NCI-H128 (cell line): Measurements from ENCODE around the gene CARM1.
"Not testable (repeated sequence)": the region's sequence is repeated elsewhere in the genome, so short reads cannot be mapped to it uniquely, and the experiment has no call there.

Source experiments
- DNase-seq: peaks from one replicate; lab custom pipeline; 2025; ENCODE audit not compliant: unreplicated experiment; lab: John Stamatoyannopoulos, UW

The CARM1 gene

DNA sequence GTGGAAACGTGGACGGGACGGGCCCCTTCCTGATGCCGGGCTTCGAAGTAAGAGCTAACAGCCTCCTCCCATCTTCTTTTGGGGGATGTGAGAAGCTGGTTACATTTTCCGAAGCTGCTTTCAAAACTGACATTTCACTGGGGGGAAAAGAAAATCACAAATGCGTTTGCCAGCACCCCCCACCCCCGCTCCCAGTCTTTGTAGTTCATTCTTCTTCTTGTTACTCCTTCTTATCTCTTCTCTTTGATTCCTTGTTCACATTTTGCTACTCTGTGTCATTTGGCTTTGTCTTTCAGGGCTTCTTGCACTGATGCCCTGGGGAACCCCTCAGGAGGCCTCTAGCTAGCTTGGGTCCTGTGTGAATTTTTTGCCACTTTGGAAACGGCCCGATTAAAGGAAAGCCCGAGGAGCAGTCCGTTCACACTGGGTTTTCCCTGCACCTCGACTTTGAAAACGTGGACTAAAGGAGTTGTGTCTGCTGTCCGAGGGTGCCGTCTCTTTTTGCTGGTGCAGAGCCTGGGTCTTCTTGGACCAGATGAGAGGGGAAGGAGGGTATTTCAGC, 1.3 kb downstream of the CARM1 start:
- DNase-seq = no peak

DNA sequence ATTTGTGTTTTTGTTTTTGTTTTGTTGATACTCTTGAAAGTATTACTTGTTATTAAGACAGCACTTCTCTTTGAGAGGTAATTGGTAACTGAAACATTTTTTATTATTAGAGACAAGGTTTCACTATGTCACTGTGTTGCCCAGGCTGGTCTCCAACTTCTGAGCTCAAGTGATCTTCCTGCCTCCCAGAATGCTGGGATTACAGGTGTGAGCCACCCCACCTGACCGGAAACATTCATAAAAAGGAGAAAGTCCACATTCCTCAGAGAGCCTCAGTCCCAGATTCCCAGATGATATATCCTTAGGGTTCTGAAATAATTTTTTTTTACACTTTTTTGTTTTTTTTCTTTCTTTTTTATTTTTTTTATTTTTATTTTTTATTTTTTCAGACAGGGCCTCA, 2.7 kb downstream of the CARM1 start:
- no peak for DNase-seq

DNA sequence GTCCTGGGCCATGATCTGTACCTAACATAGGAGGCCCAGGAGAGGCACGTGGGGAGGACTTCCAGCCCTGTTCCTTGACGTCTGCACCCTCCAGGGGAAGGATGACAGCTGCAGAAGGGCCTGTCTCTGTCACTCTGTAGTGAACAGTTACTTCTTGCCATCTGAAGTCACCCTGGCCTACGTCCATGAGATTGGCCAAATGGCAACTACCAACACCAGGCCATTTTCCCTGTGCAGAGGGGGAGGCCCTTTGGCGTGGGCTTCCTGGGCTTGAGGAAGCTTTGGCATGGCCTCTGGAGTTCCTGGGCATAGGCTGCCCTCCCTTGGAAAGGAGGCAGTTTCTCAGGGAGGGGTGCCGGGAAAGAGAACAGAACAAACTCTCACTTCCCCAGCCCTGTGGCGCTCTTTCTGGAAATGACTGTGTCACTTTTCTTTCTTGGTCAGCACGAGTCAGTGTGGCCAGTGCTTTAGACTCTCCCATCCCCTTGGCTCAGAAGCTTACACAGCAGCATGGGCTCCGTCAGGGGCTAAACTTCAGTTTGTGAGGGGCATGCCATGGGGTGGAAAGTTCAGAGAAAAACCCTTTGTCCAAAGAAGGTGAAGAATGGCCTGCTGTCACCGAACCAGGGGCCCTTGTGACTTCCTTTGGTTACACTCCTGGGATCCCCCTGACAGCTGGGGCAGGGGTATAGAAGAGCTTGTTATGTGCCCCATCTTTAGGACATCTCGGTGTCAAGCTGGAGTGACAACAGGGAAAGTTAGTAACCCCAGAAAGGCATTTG, 5.3 kb downstream of the CARM1 start:
- DNase-seq = no peak

DNA sequence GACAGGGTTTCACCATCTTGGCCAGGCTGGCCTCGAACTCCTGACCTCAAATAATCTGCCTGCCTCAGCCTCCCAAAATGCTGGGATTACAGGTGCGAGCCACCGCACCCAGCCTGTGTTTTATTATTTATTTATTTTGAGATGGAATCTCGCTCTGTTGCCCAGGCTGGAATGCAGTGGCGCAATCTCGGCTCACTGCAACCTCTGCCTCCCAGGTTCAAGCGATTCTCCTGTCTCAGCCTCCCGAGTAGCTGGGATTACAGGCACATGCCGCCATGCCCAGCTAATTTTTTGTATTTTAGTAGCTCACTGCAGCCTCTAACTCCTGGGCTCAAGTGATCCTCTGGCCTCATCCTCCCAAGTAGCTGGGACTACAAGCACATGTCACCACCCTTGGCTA, 6.3 kb downstream of the CARM1 start:
- not testable (repeated sequence) for DNase-seq

DNA sequence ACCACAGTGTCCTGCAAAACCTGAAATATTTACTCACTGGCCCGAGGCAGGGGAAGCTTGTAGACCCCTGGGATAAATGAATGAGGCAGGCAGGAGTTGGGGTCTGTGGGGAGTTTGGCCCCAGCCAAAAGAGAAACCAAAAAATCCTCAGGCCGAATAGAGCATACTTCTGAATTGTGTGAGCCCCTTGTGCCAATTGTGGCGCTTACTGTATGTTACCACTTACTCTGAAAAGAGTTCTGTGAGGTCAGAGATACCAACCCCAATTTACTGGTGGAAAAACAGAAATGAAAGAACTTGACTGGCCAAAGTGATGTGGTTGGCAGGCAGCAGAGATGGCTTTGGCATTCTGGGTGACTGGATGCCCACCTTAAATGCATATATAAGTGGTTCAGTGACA, 6.9 kb downstream of the CARM1 start:
- no peak for DNase-seq

DNA sequence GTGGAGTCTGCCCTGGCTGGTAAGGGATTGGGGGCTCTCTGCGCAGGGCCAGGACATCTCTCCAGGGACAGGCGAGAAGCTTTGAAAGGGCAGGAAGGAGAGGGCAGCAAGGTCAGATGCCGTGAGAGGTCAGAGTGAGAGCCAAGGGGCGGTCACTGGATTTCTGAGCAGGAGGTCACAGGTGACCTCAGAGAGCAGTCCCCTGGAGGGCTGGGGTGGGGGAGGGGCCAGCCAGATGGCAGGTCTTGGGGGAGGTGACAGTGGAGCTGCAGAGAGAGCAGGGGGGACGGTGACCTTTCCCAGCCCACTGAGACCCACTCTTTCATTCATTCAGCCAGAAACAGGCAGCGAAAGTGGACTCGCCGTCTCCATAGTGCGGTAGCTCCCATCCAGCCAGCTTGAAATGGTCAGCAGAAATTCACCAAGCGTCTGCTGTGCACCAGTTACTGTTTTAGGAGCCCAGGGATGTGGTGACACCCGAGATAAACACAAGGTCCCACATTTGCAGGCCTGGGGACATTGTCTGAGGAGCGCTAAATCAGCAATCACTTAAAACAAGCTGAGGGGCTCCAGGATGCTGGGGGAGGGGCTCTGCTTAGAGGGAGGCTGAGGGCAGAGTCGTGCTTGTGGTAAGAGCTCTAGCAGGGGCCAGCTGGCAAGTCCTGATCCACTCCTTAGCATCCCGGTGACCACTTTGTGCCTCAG, 10.2 kb downstream of the CARM1 start:
- DNase-seq = no peak

DNA sequence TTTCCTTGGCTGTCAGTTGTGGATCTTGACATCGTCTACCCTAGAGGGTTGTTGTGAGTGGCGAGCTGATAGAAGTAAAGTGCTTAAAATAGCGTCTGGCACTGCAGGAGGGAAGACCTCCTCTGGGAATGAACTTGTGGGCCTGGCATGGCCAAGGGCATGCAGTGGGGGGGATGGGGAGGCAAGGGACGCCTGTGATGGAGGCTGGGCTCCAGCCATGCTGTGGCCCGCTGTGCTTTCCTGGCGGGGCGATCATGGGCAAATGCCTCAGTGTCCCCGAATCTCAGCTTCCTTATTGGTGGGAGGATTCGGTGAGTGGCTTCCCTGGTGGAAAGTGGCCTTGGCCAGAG, 10.7 kb downstream of the CARM1 start:
- no peak for DNase-seq

DNA sequence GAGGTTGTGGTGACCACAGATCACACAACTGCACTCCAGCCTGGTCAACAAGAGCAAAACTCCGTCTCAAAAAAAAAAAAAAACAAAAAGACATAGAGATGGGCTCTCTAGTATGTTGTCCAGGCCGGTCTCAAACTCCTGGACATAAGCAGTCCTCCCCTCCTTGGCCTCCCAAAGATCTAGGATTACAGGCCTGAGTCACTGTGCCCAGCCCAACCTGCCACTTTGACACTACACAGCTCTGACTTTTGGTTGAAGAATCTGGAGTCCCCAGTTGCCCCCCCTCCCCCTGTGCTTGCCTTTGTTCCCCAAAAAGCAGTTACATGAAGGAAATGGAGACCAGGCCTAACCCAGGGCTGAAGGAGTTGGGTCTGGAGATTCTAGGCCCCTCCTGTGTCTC, 12.9 kb downstream of the CARM1 start:
- no peak for DNase-seq

DNA sequence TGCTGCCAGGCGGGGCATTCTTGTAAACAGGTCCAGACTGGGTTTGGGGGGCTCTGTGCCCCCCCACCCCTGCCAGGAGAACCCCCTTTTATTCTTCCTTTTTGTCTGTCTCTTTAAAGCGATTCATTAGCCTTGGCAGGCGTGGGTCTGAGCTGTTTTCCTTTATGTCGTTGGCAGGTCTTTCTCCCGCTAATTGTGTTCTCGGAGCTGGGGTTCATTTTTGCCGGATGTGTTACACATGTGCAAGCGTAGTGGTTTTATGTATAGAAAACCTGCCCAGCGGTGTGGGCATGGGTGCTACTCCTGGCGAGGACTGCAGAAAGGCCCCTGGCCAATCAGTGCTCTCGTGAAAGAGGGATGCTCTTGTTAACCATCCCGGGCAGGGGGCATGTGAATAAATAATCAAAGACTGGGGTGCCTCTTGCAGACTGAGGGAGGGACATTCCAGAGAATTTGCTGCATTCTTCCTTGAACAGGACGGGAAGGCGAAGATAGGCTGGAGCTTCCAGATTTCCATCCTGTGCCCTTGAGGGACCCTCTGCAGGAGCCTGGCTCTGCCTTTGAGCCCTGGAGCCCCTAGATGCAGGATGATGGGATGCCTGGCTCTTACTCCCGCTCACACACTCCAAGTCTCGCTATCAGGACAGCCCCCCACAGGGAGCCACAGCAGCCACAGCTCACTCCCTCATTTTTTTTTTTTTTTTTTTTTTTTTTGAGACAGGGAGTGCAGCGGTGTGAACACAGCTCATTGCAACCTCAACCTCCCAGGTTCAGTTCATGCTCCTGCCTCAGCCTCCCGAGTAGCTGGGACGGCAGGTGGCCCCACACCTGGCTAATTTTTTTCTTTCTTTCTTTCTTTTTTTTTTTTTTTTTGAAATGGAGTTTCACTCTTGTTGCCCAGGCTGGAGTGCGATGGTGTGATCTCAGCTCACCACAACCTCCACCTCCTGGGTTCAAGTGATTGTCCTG, 14.1 kb downstream of the CARM1 start:
- no peak for DNase-seq

DNA sequence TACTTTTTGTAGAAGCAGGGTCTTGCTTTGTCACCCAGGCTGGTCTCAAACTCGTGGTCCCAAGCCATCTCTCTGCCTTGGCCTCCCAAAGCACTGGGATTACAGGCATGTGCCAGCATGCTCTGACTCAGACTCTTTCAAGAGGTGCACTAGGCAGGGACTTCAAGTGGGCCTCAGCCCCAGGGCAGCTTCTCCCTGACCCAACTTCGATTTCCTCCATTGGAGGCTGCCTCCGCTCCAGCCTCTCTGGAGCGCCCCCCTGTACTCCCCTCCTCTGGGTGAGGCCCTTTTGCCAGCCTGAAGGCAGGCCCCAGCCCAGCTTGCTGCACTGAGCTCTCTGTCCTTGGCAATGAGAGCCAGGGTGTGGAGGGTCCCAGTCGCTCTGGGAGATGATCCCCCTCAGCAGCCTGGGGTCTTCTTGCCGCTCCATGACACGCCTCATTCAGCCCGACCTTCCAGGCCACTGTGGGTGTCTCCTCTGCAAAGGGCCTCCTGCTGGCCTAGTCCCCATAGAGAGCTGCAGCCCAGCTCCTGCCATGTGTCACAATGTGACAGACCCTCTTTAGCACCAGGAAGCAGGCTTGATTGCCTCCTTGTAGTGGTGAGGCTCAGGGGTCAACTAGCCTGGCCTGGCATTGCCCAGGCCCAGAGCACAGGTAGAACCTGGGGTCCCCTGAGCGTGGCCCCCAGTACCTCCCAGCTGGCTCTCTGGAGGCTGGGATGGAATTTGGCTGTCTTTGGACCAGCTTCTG, 16.4 kb downstream of the CARM1 start:
- no peak for DNase-seq

DNA sequence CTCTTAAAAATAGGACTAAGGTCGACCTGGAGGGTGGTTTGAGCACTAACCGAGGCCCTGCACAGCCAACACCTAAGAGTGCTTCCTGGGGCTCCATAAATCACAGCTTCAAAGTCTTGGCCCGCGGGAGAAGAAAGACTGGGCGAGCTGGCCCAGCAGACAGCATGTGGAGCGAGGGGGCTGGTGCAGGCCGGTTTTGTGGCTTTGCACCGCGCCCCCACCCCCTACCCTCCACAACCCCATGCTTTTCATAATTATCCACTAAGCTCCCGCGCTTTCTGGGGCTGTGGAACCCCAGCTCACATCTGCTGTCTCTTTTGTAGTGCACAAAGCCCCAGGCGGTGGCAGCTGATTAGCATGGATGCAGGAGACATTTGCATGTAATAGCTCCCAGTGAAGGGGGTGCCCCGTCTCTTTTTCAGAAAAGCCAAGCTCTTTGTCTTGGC, 17.1 kb downstream of the CARM1 start:
- no peak for DNase-seq

DNA sequence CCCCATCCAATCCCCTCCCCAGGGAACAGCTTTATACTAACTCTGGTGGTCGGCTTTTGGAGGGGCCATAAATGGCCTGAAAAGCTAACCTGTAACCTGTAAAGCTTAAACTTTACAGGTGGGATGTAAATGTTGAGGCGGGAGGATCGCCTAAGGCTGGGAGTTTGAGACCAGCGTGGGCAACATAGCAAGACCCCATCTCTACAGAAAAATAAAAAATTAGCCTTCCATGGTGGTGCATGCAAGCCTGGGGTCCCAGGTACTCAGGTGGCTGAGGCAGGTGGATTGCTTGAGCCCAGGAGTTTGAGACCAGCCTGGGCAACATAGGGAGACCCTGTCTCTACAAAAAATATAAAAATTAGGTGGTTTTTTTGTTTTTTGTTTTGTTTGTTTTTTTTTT, 18.5 kb downstream of the CARM1 start:
- no peak for DNase-seq

DNA sequence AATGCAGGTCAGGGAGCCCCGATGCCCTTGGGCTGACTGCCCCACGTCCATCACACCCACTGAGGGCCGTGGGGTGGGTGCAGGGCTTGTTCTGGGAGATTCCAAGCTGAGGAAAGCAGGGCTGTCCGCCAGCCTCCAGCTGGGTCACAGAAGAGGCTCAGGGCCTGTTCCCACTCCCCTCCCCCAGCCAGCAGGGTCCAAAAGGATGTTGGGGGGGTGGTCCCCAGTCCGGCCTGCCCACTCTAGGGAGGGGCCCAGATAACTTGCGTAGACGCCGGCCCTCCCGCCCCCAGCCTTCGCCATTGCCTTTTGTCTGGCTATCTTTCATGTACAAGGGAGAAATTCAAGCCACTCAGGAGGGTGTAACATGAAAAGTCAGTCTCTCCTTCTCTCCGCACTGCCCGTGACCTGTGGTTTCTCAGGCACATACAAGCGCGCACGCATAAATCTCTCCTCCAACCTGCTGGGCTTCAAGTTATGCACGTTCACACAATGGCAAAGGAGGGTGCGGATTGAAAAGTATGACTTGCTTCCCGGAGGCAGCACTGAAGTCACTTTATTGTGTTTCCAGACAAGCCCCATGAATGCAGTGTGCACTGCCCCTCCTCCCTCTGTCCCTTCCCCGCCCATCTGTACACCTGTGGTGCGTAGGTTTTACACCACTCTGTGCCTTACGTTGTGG, 20.2 kb downstream of the CARM1 start:
- DNase-seq = peak; percentile 44

DNA sequence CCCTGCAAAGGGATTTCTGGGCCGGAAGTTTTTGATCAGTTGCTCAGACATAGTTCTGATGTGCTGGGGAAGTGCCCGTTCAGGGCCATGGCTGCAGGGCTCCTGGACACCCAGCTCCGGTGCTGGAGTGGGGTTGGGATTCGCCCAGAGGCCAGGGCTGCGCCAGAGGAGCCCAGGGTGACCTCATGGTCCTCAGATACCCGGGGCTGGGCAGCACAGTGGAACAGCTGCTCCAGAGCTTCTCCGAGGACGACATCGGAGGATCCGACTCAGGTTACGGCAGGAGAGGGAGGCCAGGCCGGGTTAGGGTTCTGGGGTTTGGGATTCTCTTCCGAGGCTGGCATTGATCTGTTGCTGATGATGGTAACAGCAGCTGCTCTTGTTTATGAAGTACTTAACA, 20.9 kb downstream of the CARM1 start:
- DNase-seq = no peak

DNA sequence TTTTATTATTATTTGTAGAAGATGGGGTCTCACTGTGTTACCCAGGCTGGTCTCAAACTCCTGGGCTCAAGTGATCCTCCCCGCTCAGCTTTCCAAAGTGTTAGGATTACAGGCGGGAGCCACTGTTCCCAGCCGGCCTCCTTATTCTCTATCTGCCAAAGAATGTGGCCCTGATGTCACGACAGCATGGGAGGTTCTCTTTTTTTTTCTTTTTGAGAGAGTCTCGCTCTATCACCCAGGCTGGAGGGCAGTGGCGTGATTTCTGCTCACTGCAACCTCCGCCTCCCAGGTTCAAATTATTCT, 23.5 kb downstream of the CARM1 start:
- DNase-seq = no peak

DNA sequence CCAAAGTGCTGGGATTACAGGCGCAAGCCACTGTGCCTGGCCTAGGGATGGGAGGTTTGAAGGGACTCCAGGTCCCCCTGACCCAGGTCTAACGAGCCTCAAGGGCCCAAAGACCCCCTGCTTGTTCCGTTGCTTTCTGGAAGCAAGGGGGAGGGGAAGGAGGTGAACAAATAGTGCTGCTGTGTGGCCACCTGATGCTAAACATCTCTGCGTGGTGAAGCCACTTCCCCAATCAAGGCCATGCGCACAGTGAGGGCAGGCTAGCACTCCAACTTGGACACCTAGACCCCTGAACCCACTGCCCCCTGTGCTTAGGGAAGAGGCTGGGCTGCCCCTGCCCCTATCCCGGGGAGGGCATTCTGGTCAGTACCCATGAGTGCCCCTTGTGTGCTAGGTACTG, 24.0 kb downstream of the CARM1 start:
- DNase-seq = no peak

DNA sequence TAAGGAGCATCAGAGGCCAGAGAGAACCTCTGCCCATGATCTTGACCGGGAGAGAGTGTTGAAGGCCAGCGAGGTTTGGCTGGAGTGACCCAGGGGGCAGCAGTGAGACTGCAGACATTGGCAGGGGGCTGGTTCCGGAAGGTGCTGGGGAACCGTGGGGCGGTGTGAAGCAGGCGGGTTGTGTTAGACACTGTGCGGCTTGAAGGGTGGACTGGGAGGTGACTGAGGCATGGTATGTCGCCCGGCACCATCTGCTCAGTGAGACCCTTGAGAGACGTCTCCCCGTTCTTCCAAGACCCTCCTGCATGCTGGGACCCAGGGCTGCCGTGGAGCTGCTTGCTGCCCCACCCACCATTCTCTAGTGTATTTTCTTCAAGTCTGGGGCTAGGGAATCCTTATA, 24.6 kb downstream of the CARM1 start:
- no peak for DNase-seq

DNA sequence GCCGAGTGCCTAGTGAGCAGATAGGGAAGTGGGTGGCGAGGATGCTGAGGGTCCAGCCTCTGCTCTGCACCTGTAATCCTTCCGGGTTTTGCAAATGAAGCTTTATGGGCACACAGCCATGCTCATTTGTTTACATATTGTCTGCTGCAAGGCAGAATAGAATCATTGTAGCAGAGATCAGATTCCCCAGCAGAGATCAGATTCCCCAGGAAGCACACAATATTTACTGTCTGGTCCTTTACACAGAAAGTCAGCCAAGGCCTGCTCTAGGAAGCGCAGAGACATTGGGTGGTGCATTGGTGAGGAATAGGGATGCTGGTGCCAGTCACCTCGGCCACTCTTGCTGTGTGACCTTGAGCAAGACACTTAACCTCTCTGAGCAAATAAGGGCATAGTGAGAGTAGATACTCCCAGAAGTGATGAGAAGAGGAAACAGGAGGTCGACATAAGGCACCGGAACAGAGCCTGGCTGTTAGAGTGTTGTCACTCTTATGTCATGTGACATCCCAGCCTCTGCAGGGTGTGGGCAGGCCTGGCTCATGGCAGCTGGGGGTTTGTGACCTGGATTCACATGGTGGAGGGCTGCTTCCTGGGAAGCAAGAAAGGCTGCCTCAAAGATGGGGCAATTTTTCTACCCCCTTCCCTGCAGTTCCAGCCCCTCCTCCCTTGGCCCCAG, 25.6 kb downstream of the CARM1 start:
- DNase-seq = peak; percentile 30

DNA sequence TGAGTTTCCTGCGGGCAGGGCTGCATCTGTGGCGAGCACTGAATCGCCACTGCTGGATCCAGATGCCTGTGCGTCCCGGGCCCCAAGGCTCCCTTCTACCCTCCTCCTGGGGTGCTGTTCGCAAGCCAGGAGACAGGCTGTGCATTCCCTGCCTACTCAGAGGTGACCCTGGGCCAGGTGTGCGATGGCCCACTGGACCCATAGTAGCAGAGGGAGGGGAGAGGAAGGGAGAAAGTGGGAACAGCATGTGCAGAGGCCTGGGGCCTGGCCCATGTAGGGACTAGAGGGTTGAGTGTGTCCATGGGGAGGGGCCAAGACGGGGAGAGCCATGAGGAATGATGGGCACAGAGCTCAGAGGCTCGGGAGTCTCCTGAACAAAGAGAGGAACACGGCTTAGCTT, 27.3 kb downstream of the CARM1 start:
- DNase-seq = no peak
